HG03045 (cell line): ENCODE data around the gene UVSSA.

ENCODE experiments used
- ATAC-seq: cut with Tn5 transposase; IDR thresholded peaks from one replicate; pipeline ENCODE4 v1.9.1; 2021; ENCODE audit warnings: mild to moderate bottlenecking, moderate library complexity; ENCODE audit not compliant: unreplicated experiment

The UVSSA gene

GRCh38 chr4:1373892-1374705 lies 27.1 kb downstream of the UVSSA start:
- no peak for ATAC-seq

- no peak for ATAC-seq
Measured at GRCh38 chr4:1374706-1375045, 27.7 kb downstream of the UVSSA start.

GRCh38 chr4:1375051-1375721 lies 28.2 kb downstream of the UVSSA start:
- no peak for ATAC-seq

- no peak for ATAC-seq
Measured at GRCh38 chr4:1375761-1376322, 28.8 kb downstream of the UVSSA start.

- no peak for ATAC-seq
Measured at GRCh38 chr4:1376391-1376840, 29.4 kb downstream of the UVSSA start.

GRCh38 chr4:1376841-1377605 lies 30.0 kb downstream of the UVSSA start:
- no peak for ATAC-seq

- ATAC-seq = no peak
Measured at GRCh38 chr4:1377606-1378261, 30.7 kb downstream of the UVSSA start.

- no peak for ATAC-seq
Measured at GRCh38 chr4:1378559-1379231, 31.7 kb downstream of the UVSSA start.

GRCh38 chr4:1379351-1379781 lies 32.4 kb downstream of the UVSSA start:
- no peak for ATAC-seq

GRCh38 chr4:1379801-1380331 lies 32.9 kb downstream of the UVSSA start:
- ATAC-seq = no peak

GRCh38 chr4:1380368-1381151 lies 33.6 kb downstream of the UVSSA start:
- no peak for ATAC-seq

GRCh38 chr4:1381181-1381621 lies 34.2 kb downstream of the UVSSA start:
- no peak for ATAC-seq

GRCh38 chr4:1381944-1382541 lies 35.0 kb downstream of the UVSSA start:
- no peak for ATAC-seq

- no peak for ATAC-seq
Measured at GRCh38 chr4:1382776-1383727, 36.0 kb downstream of the UVSSA start.

- no peak for ATAC-seq
Measured at GRCh38 chr4:1383728-1384591, 37.0 kb downstream of the UVSSA start.

- no peak for ATAC-seq
Measured at GRCh38 chr4:1384675-1385372, 37.8 kb downstream of the UVSSA start.
